ENCODE measurements around the gene HTT.

- TF ChIP-seq MAX (CRISPR knock-in tag; IDR thresholded peaks at IDR 0.05) (no peak), RORB (CRISPR knock-in tag; IDR thresholded peaks at IDR 0.05) (no peak)
Measured at GRCh38 chr4:3208826-3209225, 134.3 kb downstream of the HTT start.

Measured in WTC11 (cell line).